ENCODE measurements around the gene MROH9.
"Not testable (repeated sequence)": the region's sequence is repeated elsewhere in the genome, so short reads cannot be mapped to it uniquely, and the experiment has no call there.

The MROH9 gene

GRCh38 chr1:170935231-170935630 lies at the start of gene MROH9:
Gene MROH9, plus strand, starts transcription at chr1:170935534. Its CDS starts 10,023 bp downstream, at chr1:170945557.
- no peak for DNase-seq (ENCODE audit: low read depth in 3 of 3, low spot score in 1 of 3)

GRCh38 chr1:170885551-170885950 lies 49.8 kb upstream of the MROH9 start:
- DNase-seq (ENCODE audit: low read depth in 3 of 3, low spot score in 1 of 3), result no peak

- no peak for DNase-seq (ENCODE audit: low read depth in 3 of 3, low spot score in 1 of 3)
These were observed 48.9 kb upstream of the MROH9 start for GRCh38 chr1:170886460-170886859.

DNA sequence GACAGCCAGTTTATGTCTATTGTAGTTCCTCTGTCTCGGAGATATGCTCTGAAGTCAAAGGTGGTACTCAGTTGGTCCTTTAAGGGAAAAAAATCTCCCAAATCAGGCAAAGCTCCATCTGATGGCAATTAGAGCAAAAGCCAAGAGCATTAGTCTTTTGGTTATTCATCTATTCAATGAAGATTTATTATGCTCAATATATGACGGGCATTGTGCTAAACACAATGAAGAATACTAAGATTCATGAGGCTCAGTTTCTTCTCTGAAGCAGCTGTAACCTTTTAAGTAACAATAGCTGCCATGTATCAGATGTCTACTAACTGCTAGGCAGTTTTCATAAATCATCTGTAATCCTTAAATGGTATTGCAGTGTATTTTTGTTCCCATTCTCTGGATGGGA lies 47.6 kb upstream of the MROH9 start:
- no peak for DNase-seq (ENCODE audit: low read depth in 3 of 3, low spot score in 1 of 3)

DNA sequence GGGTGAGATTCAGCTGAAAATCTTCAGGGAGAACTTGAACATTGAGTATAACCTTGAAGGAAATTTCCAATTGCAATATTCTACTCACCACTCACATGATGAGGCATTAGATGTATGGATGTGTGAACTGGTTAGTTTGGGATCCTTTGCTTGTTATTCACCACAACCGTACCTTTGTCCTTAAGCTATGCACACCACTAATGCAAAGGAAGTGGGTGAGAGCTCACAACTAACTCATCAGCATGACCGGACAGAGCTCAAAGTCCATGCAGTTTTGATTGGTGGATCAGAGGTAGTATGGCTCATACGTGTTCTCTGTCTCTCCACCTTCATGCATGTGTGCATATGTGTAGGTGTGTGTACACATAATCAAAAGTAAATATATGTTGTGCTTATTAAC lies 43.5 kb upstream of the MROH9 start:
- no peak for DNase-seq (ENCODE audit: low read depth in 3 of 3, low spot score in 1 of 3)

DNA sequence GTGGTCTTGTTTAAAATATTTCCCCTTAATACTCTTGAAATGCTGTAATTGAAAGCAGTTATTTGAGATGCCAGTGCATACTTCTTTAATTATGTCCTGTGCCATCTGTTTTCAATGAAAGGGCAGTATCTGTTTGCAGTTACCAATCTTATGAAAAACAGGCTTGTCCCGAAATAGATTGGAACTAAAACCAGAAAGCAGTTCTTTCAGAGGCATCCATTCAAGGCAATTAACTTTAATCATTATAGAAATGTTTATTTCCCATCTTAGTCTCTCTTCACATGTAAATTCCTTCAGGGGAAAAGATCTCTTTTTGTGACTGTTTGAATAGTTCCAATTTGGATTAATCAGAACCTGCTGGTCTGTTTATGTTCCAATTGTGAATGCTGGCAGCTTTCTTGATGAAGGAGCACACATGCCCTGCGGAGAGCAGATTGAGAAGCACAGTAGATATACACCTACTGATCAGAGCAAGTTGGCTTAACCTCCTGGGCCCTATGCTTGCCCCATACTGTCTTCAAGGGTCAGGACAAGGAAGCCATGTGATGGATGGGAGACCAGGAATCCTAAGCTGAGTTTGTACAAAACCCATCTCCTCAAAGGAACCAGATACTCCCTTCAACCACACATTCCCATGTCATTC lies 41.6 kb upstream of the MROH9 start:
- no peak for DNase-seq (ENCODE audit: low read depth in 3 of 3, low spot score in 1 of 3)

DNA sequence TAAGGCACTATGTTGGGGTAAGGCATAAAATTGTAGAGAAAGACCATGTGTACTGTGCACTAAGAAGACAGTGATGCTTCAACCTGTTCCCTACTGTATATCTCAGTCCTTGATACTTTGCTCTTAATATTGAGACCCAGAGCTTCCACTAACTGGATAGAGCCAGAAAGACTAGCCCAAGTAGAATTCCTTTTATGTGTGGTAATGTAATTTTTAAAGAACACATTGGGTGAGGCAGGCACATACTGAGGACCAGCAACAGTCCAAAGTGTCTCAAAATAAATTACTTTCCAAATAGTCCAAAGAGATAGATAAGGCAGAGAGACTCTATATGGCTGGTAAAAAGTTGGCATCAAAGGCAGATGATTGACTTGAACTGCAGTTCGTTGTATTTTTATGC lies 31.4 kb upstream of the MROH9 start:
- DNase-seq (ENCODE audit: low read depth in 3 of 3, low spot score in 1 of 3), result no peak

- DNase-seq (ENCODE audit: low read depth in 3 of 3, low spot score in 1 of 3), result no peak
These were observed 26.4 kb upstream of the MROH9 start for GRCh38 chr1:170908942-170909341.

- DNase-seq (ENCODE audit: low read depth in 3 of 3, low spot score in 1 of 3), result no peak
These were observed 25.1 kb upstream of the MROH9 start for GRCh38 chr1:170910273-170910672.

- DNase-seq (ENCODE audit: low read depth in 3 of 3, low spot score in 1 of 3), result no peak
These were observed 18.0 kb upstream of the MROH9 start for GRCh38 chr1:170917373-170917772.

DNA sequence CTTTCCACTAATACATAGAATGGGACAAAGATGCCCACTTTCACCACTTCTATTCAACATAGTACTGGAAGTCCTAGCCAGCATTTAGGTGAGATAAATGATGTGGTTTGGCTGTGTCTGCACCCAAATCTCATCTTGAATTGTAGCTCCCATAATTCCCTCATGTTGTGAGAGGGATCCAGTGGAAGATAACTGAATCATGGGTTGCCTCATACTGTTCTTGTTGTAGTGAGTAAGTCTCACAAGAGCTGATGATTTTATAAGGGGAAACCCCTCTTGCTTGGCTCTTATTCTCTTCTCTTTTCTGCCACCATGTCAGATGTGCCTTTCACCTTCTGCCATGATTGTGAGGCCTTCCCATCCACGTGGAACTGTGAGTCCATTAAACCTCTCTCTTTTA lies 10.7 kb upstream of the MROH9 start:
- not testable (repeated sequence) for DNase-seq (ENCODE audit: low read depth in 3 of 3, low spot score in 1 of 3)

- DNase-seq (ENCODE audit: low read depth in 3 of 3, low spot score in 1 of 3), result no peak
These were observed 7.1 kb upstream of the MROH9 start for GRCh38 chr1:170927955-170928840.

DNA sequence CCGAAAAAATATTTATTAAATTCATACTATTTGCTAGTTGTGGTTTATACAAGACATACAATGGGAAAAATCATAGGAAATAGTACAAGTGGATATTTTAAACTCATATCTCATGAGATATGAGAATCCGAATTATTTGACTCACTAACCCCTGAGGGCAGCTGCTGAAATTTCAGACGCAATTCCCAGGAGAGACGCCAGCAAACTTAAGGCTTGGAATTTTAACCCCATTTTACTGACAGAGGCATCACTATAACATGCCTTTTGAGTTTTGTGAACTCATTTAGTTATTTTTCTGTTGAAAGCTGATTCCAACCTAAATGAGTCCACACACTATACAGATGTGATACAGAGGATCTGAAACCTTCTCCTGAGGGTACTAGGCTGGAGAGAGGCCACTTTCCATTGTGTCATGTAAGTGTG lies 5.9 kb upstream of the MROH9 start:
- DNase-seq (ENCODE audit: low read depth in 3 of 3, low spot score in 1 of 3), result no peak

- no peak for DNase-seq (ENCODE audit: low read depth in 3 of 3, low spot score in 1 of 3)
These were observed 5.3 kb upstream of the MROH9 start for GRCh38 chr1:170929835-170930554.

DNA sequence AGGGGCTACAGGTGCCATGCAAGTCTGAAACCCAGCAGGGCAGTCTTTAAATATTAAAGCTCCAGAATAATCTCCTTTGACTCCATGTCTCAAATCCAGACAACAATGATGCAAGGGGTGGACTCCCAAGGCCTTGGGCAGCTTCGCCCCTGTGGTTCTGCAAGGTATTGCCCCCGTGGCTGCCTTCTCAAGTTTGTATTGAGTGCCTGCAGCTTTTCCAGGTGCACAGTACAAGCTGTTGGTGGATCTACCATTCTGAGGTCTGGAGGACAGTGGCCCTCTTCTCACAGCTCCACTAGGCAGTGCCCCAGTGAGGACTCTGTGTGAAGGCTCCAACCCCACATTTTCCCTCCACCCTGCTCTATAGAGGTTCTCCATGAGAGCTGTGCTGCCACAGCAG lies 3.7 kb upstream of the MROH9 start:
- DNase-seq (ENCODE audit: low read depth in 3 of 3, low spot score in 1 of 3), result no peak

DNA sequence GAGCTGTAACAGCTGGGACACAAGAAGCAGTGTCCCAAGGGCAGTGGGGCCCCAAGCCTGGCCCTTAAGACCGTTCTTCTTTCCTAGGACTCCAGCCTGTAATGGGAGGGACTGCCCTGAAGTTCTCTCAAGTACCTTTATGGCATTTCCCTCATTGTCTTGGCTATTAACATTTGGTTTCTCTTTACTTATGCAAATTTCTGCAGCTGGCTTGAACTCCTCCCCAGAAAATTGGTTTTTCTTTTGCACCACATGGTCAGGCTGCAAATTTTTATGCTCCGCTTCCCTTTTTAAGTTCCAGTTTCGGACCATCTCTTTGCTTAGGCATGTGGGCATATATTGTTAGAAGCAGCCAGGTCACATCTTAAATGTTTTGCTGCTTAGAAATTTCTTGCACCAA lies 3.1 kb upstream of the MROH9 start:
- DNase-seq (ENCODE audit: low read depth in 3 of 3, low spot score in 1 of 3), result no peak

GRCh38 chr1:170938281-170938680 lies 2.9 kb downstream of the MROH9 start:
- no peak for DNase-seq (ENCODE audit: low read depth in 3 of 3, low spot score in 1 of 3)

DNA sequence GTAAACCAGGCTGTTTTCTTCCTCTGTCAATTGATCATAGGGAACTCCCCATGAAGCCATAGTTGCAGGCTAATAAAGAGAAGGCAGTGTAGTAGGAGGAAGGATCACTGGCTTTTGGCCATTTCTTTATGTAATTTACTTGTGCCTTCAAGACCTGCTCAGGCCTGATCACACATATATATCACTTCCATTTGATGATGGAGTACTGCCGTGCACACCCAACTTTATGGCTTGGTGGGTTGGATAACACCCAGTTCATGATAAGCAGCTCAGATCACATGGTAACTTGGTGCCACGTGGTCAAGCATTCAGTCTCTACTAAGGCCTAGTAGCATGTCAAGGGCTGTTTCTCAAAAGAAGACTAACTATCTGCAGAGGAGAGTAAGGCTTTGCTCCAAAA lies 4.1 kb downstream of the MROH9 start:
- DNase-seq (ENCODE audit: low read depth in 3 of 3, low spot score in 1 of 3), result no peak

- DNase-seq (ENCODE audit: low read depth in 3 of 3, low spot score in 1 of 3), result not testable (repeated sequence)
These were observed 16.4 kb downstream of the MROH9 start for GRCh38 chr1:170951744-170952143.

GRCh38 chr1:170959385-170959784 lies 24.1 kb downstream of the MROH9 start:
- no peak for DNase-seq (ENCODE audit: low read depth in 3 of 3, low spot score in 1 of 3)

DNA sequence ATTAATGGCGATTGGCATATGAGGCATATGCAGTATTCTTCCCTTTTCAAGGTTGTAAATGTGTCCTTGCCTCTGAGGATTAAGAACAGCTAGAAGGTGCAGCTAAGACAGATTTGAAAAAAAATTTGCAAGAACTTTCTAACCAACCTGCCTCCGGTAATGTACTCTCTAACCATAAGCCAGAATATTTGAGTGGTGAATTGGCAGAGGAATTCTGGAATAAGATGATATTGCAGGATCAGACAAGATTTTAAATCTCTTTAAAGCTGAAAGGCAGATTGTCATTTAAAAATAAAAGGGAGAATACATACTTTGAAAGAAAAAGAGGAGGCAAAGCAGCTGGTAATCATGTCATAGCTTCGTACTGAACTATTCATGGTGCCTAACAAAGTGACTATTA lies 29.2 kb downstream of the MROH9 start:
- no peak for DNase-seq (ENCODE audit: low read depth in 3 of 3, low spot score in 1 of 3)
